HUES6 (cell line): ENCODE measurements around the gene UBXN1.

ENCODE experiments used
- H3K27ac ChIP-seq: 2 replicates; pipeline ENCODE4 v1.7.0; 2013; ENCODE audit warnings: low read depth, mild to moderate bottlenecking, low read length, inconsistent platforms
- H3K27me3 ChIP-seq: 2 replicates; pipeline ENCODE4 v1.6.1; 2013; ENCODE audit warnings: low read length; ENCODE audit not compliant: control insufficient read depth, insufficient read depth
- H3K36me3 ChIP-seq: 2 replicates; pipeline ENCODE4 v1.6.1; 2013; ENCODE audit warnings: low read length; ENCODE audit not compliant: control insufficient read depth, insufficient read depth
- H3K4me1 ChIP-seq: 2 replicates; pipeline ENCODE4 v1.6.1; 2013; ENCODE audit warnings: low read length; ENCODE audit not compliant: control insufficient read depth, insufficient read depth
- H3K4me3 ChIP-seq: 2 replicates; pipeline ENCODE4 v1.5.1; 2013; ENCODE audit warnings: low read depth, low read length
- H3K9ac ChIP-seq: one replicate; pipeline ENCODE4 v1.6.1; 2013; ENCODE audit warnings: mild to moderate bottlenecking, low read length
- H3K9me3 ChIP-seq: 2 replicates; pipeline ENCODE4 v1.6.1; 2013; ENCODE audit warnings: low read depth, low read length; ENCODE audit not compliant: control insufficient read depth, insufficient read depth

UBXN1 gene

GRCh38 chr11:62719302-62719978, 40.6 kb upstream of the UBXN1 start:
- Histone ChIP-seq H3K27ac (no peak overlapping the region), H3K27me3 (no peaks in the 10 kb centered on the region), H3K9me3 (no peaks in the 10 kb centered on the region), H3K36me3 (peaks cover 98% of the 10 kb centered on the region), H3K4me1 (no peaks in the 10 kb centered on the region; the same call in 1 of the 2 replicates), H3K4me3 (no peak overlapping the region), H3K9ac (no peak overlapping the region)

- Histone ChIP-seq H3K4me3 (no peak overlapping the region), H3K9me3 (no peaks in the 10 kb centered on the region), H3K27ac (no peak overlapping the region), H3K9ac (no peak overlapping the region), H3K36me3 (peaks cover 95% of the 10 kb centered on the region), H3K4me1 (no peaks in the 10 kb centered on the region), H3K27me3 (no peaks in the 10 kb centered on the region)
Observed at GRCh38 chr11:62716816-62717215, 37.9 kb upstream of the UBXN1 start.

- no peak overlapping the region for H3K9ac ChIP-seq
Observed at GRCh38 chr11:62716206-62716605, 37.3 kb upstream of the UBXN1 start.

GRCh38 chr11:62715150-62716130, 36.6 kb upstream of the UBXN1 start:
- peaks cover 91% of the 10 kb centered on the region for H3K36me3 ChIP-seq

More at GRCh38 chr11:62716206-62716605, 37.3 kb upstream of the UBXN1 start:
- no peaks in the 10 kb centered on the region for H3K9me3 ChIP-seq
- no peaks in the 10 kb centered on the region for H3K27me3 ChIP-seq
- H3K36me3 ChIP-seq, result peaks cover 94% of the 10 kb centered on the region
- H3K4me3 ChIP-seq, result no peak overlapping the region
- no peak overlapping the region for H3K27ac ChIP-seq
- no peaks in the 10 kb centered on the region for H3K4me1 ChIP-seq

GRCh38 chr11:62713343-62713742, 34.5 kb upstream of the UBXN1 start:
- Histone ChIP-seq H3K9me3 (no peaks in the 10 kb centered on the region), H3K9ac (no peak overlapping the region), H3K4me3 (no peak overlapping the region), H3K36me3 (peaks cover 75% of the 10 kb centered on the region), H3K27me3 (no peaks in the 10 kb centered on the region), H3K27ac (no peak overlapping the region), H3K4me1 (peaks cover 12% of the 10 kb centered on the region)

More at GRCh38 chr11:62715150-62716130, 36.6 kb upstream of the UBXN1 start:
- H3K4me3 ChIP-seq, result no peak overlapping the region
- H3K27me3 ChIP-seq, result no peaks in the 10 kb centered on the region
- peaks cover 2% of the 10 kb centered on the region; the same call in 1 of the 2 replicates for H3K4me1 ChIP-seq
- no peak overlapping the region for H3K9ac ChIP-seq
- H3K9me3 ChIP-seq, result no peaks in the 10 kb centered on the region
- H3K27ac ChIP-seq, result no peak overlapping the region

- no peak overlapping the region for H3K4me3 ChIP-seq
- H3K27ac ChIP-seq, result no peak overlapping the region
- H3K36me3 ChIP-seq, result peaks cover 71% of the 10 kb centered on the region
Observed at GRCh38 chr11:62712861-62713260, 34.0 kb upstream of the UBXN1 start.

GRCh38 chr11:62712276-62712812, 33.5 kb upstream of the UBXN1 start:
- Histone ChIP-seq H3K36me3 (peaks cover 65% of the 10 kb centered on the region), H3K27ac (no peak overlapping the region), H3K9ac (no peak overlapping the region), H3K27me3 (no peaks in the 10 kb centered on the region), H3K4me1 (peaks cover 16% of the 10 kb centered on the region), H3K9me3 (no peaks in the 10 kb centered on the region), H3K4me3 (no peak overlapping the region)

More at GRCh38 chr11:62712861-62713260, 34.0 kb upstream of the UBXN1 start:
- Histone ChIP-seq H3K9me3 (no peaks in the 10 kb centered on the region), H3K4me1 (peaks cover 16% of the 10 kb centered on the region), H3K27me3 (no peaks in the 10 kb centered on the region), H3K9ac (no peak overlapping the region)

- H3K9ac ChIP-seq, result peak overlapping the region; percentile 97
- peak overlapping the region; percentile 85 for H3K4me3 ChIP-seq
- peak overlapping the region; percentile 96 for H3K27ac ChIP-seq
- H3K4me1 ChIP-seq, result peaks cover 22% of the 10 kb centered on the region
- peaks cover 46% of the 10 kb centered on the region for H3K36me3 ChIP-seq
- no peaks in the 10 kb centered on the region for H3K9me3 ChIP-seq
- no peaks in the 10 kb centered on the region for H3K27me3 ChIP-seq
Observed at GRCh38 chr11:62710001-62710345, 31.1 kb upstream of the UBXN1 start.

GRCh38 chr11:62709247-62710000, 30.6 kb upstream of the UBXN1 start:
- H3K4me3 ChIP-seq, result peak overlapping the region; percentile 85
- H3K27ac ChIP-seq, result peak overlapping the region; percentile 96
- no peaks in the 10 kb centered on the region for H3K27me3 ChIP-seq
- H3K9me3 ChIP-seq, result no peaks in the 10 kb centered on the region
- H3K4me1 ChIP-seq, result peaks cover 22% of the 10 kb centered on the region
- peak overlapping the region; percentile 97 for H3K9ac ChIP-seq
- peaks cover 42% of the 10 kb centered on the region for H3K36me3 ChIP-seq

- H3K9ac ChIP-seq, result peak overlapping the region; percentile 86
- peaks cover 22% of the 10 kb centered on the region for H3K4me1 ChIP-seq
- no peak overlapping the region for H3K27ac ChIP-seq
- H3K27me3 ChIP-seq, result no peaks in the 10 kb centered on the region
- no peaks in the 10 kb centered on the region for H3K9me3 ChIP-seq
- peak overlapping the region; percentile 85 for H3K4me3 ChIP-seq
- H3K36me3 ChIP-seq, result peaks cover 37% of the 10 kb centered on the region
Observed at GRCh38 chr11:62708793-62709192, 29.9 kb upstream of the UBXN1 start.
